ENCODE results near the gene ATP2A3. TPM values are rescaled to one million over a fixed set of nuclear protein-coding genes. Genes with fewer than 3 reads are reported as not detected.

Gene ATP2A3
- total RNA-seq = 36.3 TPM

- DNase-seq (ENCODE audit: low spot score) = no peak
These were observed at the start of gene ATP2A3 for GRCh38 chr17:3964203-3965117. Gene ATP2A3 (minus strand): TSS chr17:3964437. CDS start chr17:3964291, 146 bp downstream.

GRCh38 chr17:4010754-4011153 lies 46.5 kb upstream of the ATP2A3 start:
- DNase-seq (ENCODE audit: low spot score) = no peak

GRCh38 chr17:4009186-4009785 lies 45.0 kb upstream of the ATP2A3 start:
- no peak for DNase-seq (ENCODE audit: low spot score)

GRCh38 chr17:4008441-4009185 lies 44.4 kb upstream of the ATP2A3 start:
- no peak for DNase-seq (ENCODE audit: low spot score)

- DNase-seq (ENCODE audit: low spot score) = no peak
These were observed 43.8 kb upstream of the ATP2A3 start for GRCh38 chr17:4008082-4008435.

GRCh38 chr17:4007346-4008081 lies 43.3 kb upstream of the ATP2A3 start:
- DNase-seq (ENCODE audit: low spot score) = no peak

- DNase-seq (ENCODE audit: low spot score) = no peak
These were observed 42.5 kb upstream of the ATP2A3 start for GRCh38 chr17:4006745-4007211.

GRCh38 chr17:4006165-4006589 lies 41.9 kb upstream of the ATP2A3 start:
- no peak for DNase-seq (ENCODE audit: low spot score)

GRCh38 chr17:4005296-4006164 lies 41.3 kb upstream of the ATP2A3 start:
- no peak for DNase-seq (ENCODE audit: low spot score)

GRCh38 chr17:4004517-4005295 lies 40.5 kb upstream of the ATP2A3 start:
- DNase-seq (ENCODE audit: low spot score) = no peak

GRCh38 chr17:4003501-4004421 lies 39.5 kb upstream of the ATP2A3 start:
- DNase-seq (ENCODE audit: low spot score) = no peak

GRCh38 chr17:4003131-4003500 lies 38.9 kb upstream of the ATP2A3 start:
- no peak for DNase-seq (ENCODE audit: low spot score)

- no peak for DNase-seq (ENCODE audit: low spot score)
These were observed 36.9 kb upstream of the ATP2A3 start for GRCh38 chr17:4001048-4001590.

- no peak for DNase-seq (ENCODE audit: low spot score)
These were observed 34.2 kb upstream of the ATP2A3 start for GRCh38 chr17:3998436-3998835.

- DNase-seq (ENCODE audit: low spot score) = no peak
These were observed 30.8 kb upstream of the ATP2A3 start for GRCh38 chr17:3995067-3995466.

- no peak for DNase-seq (ENCODE audit: low spot score)
These were observed 30.0 kb upstream of the ATP2A3 start for GRCh38 chr17:3994221-3994576.

- DNase-seq (ENCODE audit: low spot score) = no peak
These were observed 29.4 kb upstream of the ATP2A3 start for GRCh38 chr17:3993493-3994220.

- DNase-seq (ENCODE audit: low spot score) = no peak
These were observed 28.1 kb upstream of the ATP2A3 start for GRCh38 chr17:3992370-3992769.

All from ureter (tissue), 1 donor.